Sigmoid colon (tissue), 7 donors: ENCODE data around the gene PADI6. TPM values are rescaled to one million over a fixed set of nuclear protein-coding genes. Genes with fewer than 3 reads are reported as not detected.

Source experiments
- DNase-seq: peaks from one replicate; pipeline ENCODE4 v3.0.0-alpha.2; 2019
- H3K27ac ChIP-seq, 4 donors: fragments of 200-600 bp; sonication (generic); one replicate each; pipeline ENCODE4 v1.5.1; 2016 to 2019; ENCODE audit warnings: mild to moderate bottlenecking in 1 of 4
- H3K27me3 ChIP-seq, 3 donors: fragments of 200-600 bp; sonication (generic); one replicate each; pipeline ENCODE4 v1.5.1; 2019; ENCODE audit warnings: mild to moderate bottlenecking in 1 of 3
- H3K36me3 ChIP-seq, 4 donors: fragments of 200-600 bp; sonication (generic); one replicate each; pipeline ENCODE4 v1.5.1; 2016 to 2019
- H3K4me1 ChIP-seq, 4 donors: fragments of 200-600 bp; sonication (generic); one replicate each; pipeline ENCODE4 v1.5.1; 2017 to 2019
- H3K4me3 ChIP-seq, 4 donors: fragments of 200-600 bp; sonication (generic); one replicate each; pipeline ENCODE4 v1.5.1; 2017 to 2019; ENCODE audit warnings: mild to moderate bottlenecking in 2 of 4, moderate library complexity in 1 of 4
- H3K9me3 ChIP-seq, 4 donors: fragments of 200-600 bp in 3 of 4; sonication (generic) in 3 of 4; one replicate each; pipeline versions ENCODE4 v1.5.1 to v1.6.1; 2013 to 2019
- EP300 ChIP-seq, 4 donors: sonication (generic); formaldehyde crosslinking; IDR thresholded peaks; one replicate each; pipeline ENCODE4 v1.6.1; 2017; ENCODE audit warnings: antibody characterized with exemption in 4 of 4
- POLR2A ChIP-seq, 2 donors: fragments of 450-650 bp; IDR thresholded peaks; one replicate each; pipeline ENCODE4 v1.6.1; 2016; ENCODE audit warnings: antibody characterized with exemption in 2 of 2, mild to moderate bottlenecking in 2 of 2, moderate library complexity in 2 of 2
- POLR2AphosphoS5 ChIP-seq, 4 donors: sonication (generic); formaldehyde crosslinking; IDR thresholded peaks; one replicate each; pipeline ENCODE4 v1.6.1; 2017; ENCODE audit warnings: antibody characterized with exemption in 4 of 4
- WGBS, 2 donors: extraction: QIAGEN DNeasy Blood & Tissue Kit; methylation state at CpG; one replicate each; pipeline ENCODE4 v1.1.7; 2013; 5-methylcytosine and 5-hydroxymethylcytosine counted together
- intact Hi-C: fragments of 100-400 bp; cut with DNase I; formaldehyde crosslinking; loops from one replicate; pipeline ENCODE4 v1.15.1; 2023
- polyA plus RNA-seq, 3 donors: library from polyadenylated mRNA; stranded (reverse); fragments of 200-250 nt; gene quantifications; one replicate each; pipeline ENCODE4 v1.2.3, GENCODE V29; 2013
- total RNA-seq, 4 donors: library from RNA; depleted of rRNA; stranded (reverse); fragments of >200 nt; gene quantifications; one replicate each; pipeline ENCODE4 v1.1.0, GENCODE V29; 2016
- TF ChIP-seq, protein P1 (sequence below), 4 experiments: fragments of 450-650 bp in 3 of 4; fragments of 200-600 bp in 1 of 4; IDR thresholded peaks; one replicate each; pipeline ENCODE4 v1.5.1; 2016 to 2019; ENCODE audit warnings: antibody characterized with exemption in 4 of 4, mild to moderate bottlenecking in 3 of 4, moderate library complexity in 2 of 4
- donor health status: healthy with polysubstance abuse.
- donor health status: Bipolar disorder and iron deficiency.
- donor health status: healthy.

PADI6 gene
- total and polyA plus RNA-seq, 7 donors = not detected

DNA sequence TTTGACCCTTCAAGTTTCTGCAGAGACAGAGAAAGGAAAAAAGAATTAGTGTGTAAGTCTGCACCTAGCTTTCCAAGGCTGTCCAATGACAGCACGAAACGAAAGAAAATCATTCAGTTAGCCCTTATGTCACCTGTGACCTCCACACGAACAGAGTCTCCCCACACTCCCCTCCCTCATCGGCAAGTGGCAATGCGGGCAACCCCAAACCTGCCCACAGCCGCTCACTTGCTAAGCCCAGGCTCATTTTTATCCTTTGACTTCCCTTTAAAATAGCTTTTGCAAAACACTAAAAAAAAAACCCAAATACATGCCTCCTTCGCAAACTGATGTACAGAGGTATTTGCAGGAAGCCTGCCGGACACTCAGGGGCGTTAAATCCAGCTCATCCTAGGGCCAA lies 57.2 kb downstream of the PADI6 start:
- Histone ChIP-seq H3K27ac (no peak overlapping the region), H3K4me1 (peaks cover 0 to 16% (median 12%) of the 10 kb centered on the region in 4 donors), H3K4me3 (no peak overlapping the region), H3K27me3 (no peaks in the 10 kb centered on the region), H3K36me3 (peaks cover 14 to 57% (median 23%) of the 10 kb centered on the region in 4 donors), H3K9me3 (no peaks in the 10 kb centered on the region)
- intact Hi-C loops = no loop called here
- TF ChIP-seq, protein P1, sequence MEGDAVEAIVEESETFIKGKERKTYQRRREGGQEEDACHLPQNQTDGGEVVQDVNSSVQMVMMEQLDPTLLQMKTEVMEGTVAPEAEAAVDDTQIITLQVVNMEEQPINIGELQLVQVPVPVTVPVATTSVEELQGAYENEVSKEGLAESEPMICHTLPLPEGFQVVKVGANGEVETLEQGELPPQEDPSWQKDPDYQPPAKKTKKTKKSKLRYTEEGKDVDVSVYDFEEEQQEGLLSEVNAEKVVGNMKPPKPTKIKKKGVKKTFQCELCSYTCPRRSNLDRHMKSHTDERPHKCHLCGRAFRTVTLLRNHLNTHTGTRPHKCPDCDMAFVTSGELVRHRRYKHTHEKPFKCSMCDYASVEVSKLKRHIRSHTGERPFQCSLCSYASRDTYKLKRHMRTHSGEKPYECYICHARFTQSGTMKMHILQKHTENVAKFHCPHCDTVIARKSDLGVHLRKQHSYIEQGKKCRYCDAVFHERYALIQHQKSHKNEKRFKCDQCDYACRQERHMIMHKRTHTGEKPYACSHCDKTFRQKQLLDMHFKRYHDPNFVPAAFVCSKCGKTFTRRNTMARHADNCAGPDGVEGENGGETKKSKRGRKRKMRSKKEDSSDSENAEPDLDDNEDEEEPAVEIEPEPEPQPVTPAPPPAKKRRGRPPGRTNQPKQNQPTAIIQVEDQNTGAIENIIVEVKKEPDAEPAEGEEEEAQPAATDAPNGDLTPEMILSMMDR (IDR thresholded peaks at IDR 0.05) = no peak
- TF ChIP-seq POLR2A (IDR thresholded peaks at IDR 0.05) (no peak), POLR2AphosphoS5 (IDR thresholded peaks at IDR 0.05) (no peak), EP300 (IDR thresholded peaks at IDR 0.05) (no peak)
- DNase-seq = no peak
- 58 to 86% methylated on average over 9 of the region's 9 CpGs for WGBS, 2 donors

DNA sequence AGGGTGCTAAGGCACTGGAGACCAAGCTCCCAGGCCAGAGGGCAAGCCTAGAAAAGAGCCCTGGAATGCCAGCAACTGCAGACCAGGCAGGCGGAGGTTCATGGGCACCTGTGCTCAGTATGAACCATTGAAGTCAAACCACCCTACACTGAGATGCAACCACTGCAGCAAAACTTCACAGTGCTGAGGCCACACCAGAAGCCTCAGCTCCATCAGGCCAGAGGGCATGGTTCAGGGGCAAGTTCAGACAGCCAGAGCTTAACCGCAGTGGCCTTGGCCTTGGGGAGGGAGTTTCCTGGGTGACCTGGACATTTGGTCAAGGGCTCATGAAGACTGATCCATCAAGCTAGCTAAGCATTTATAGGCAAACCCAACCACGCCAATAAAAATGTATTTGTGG lies 60.4 kb downstream of the PADI6 start:
- H3K4me1 ChIP-seq = peaks cover 0 to 28% (median 16%) of the 10 kb centered on the region in 4 donors
- no peak overlapping the region for H3K27ac ChIP-seq
- intact Hi-C loops = no loop called here
- H3K36me3 ChIP-seq = peaks cover 13 to 36% (median 15%) of the 10 kb centered on the region in 4 donors
- no peak overlapping the region for H3K4me3 ChIP-seq
- WGBS, 2 donors = 95 to 96% methylated on average over 3 of the region's 3 CpGs
- no peaks in the 10 kb centered on the region for H3K9me3 ChIP-seq
- TF ChIP-seq POLR2AphosphoS5 (IDR thresholded peaks at IDR 0.05) (no peak), EP300 (IDR thresholded peaks at IDR 0.05) (no peak), POLR2A (IDR thresholded peaks at IDR 0.05) (no peak)
- TF ChIP-seq, protein P1 (IDR thresholded peaks at IDR 0.05) = no peak
- DNase-seq = no peak
- H3K27me3 ChIP-seq = no peaks in the 10 kb centered on the region

DNA sequence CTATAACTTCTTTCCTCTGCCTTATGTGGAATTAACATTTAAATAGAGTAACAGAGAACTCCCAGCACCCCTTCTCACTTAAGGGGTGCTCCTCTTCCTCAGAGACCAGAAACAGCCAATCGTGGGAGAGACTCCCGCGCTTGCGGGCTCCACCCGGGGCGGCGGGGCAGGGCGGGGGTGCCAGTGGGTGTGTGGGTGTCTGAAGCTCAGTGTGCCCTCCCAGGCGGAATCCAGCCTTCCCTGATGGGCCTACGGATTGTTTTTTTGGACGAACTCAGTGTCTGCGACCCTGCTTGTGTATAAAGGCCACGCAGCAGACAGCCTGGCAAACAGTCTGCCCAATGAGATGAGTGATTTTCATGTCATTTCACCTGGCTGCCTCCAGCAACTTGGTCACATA lies 61.3 kb downstream of the PADI6 start:
- intact Hi-C loops = no loop called here
- H3K9me3 ChIP-seq = no peaks in the 10 kb centered on the region
- 81 to 91% methylated on average over 13 of the region's 13 CpGs for WGBS, 2 donors
- H3K27ac ChIP-seq = no peak overlapping the region
- peaks cover 4 to 27% (median 7%) of the 10 kb centered on the region in 4 donors for H3K36me3 ChIP-seq
- H3K27me3 ChIP-seq = no peaks in the 10 kb centered on the region
- TF ChIP-seq, protein P1 (IDR thresholded peaks at IDR 0.05) = no peak
- no peak for TF ChIP-seq EP300 (IDR thresholded peaks at IDR 0.05)
- no peak for TF ChIP-seq POLR2A (IDR thresholded peaks at IDR 0.05)
- no peak for TF ChIP-seq POLR2AphosphoS5 (IDR thresholded peaks at IDR 0.05)
- H3K4me1 ChIP-seq = peaks cover 0 to 28% (median 16%) of the 10 kb centered on the region in 4 donors
- no peak overlapping the region for H3K4me3 ChIP-seq
- no peak for DNase-seq

DNA sequence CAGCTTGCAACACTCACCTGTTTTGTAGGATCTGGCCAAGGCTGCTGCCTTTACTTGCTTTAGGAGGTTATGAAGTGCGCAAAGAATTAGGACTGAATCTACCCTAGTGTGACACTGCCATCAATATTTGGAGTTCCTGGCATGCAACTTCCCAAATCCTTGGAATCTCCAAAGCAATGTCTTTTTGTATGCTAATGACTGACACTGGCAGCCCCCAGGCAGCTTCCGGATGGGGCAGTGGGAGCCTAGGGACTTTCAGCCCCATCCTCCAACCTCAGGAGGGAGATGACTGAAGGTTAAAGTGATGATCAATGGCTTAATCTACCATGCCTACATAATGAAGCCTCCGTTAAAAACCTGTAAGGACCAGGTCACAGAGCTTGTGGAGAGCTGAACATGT lies 62.0 kb downstream of the PADI6 start:
- no peak for DNase-seq
- H3K4me1 ChIP-seq = peaks cover 0 to 28% (median 18%) of the 10 kb centered on the region in 4 donors
- WGBS, 2 donors = 86 to 88% methylated on average over 3 of the region's 3 CpGs
- intact Hi-C loops = no loop called here
- no peaks in the 10 kb centered on the region for H3K9me3 ChIP-seq
- TF ChIP-seq EP300 (IDR thresholded peaks at IDR 0.05) (no peak), POLR2AphosphoS5 (IDR thresholded peaks at IDR 0.05) (no peak), POLR2A (IDR thresholded peaks at IDR 0.05) (no peak)
- TF ChIP-seq, protein P1 (IDR thresholded peaks at IDR 0.05) = no peak
- H3K27me3 ChIP-seq = no peaks in the 10 kb centered on the region
- no peak overlapping the region for H3K27ac ChIP-seq
- H3K4me3 ChIP-seq = no peak overlapping the region
- H3K36me3 ChIP-seq = peaks cover 0 to 20% (median 1%) of the 10 kb centered on the region in 4 donors

DNA sequence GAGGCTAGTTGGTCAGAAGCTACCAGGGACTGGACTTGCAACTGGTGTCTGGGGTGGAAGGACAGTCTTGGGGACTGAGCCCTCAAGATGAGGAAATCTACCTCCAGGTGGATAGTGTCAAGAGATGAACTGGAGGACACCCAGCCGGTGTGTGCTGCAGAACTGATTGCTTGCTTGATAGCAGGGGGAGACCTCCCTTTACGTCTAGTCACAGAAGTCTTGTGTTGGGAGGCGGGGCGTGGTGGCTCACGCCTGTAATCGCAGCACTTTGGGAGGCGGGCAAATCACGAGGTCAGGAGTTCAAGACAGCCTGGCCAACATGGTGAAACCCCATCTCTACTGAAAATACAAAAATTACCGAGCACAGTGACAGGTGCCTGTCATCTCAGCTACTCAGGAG lies 62.6 kb downstream of the PADI6 start:
- no peak for DNase-seq
- Histone ChIP-seq H3K27ac (no peak overlapping the region), H3K4me3 (no peak overlapping the region), H3K4me1 (peaks cover 0 to 28% (median 18%) of the 10 kb centered on the region in 4 donors), H3K36me3 (peaks cover 0 to 17% (median 1%) of the 10 kb centered on the region in 4 donors), H3K27me3 (no peaks in the 10 kb centered on the region), H3K9me3 (no peaks in the 10 kb centered on the region)
- intact Hi-C loops = no loop called here
- WGBS, 2 donors = 62 to 75% methylated on average over 9 of the region's 9 CpGs
- TF ChIP-seq, protein P1 (IDR thresholded peaks at IDR 0.05) = no peak
- no peak for TF ChIP-seq POLR2A (IDR thresholded peaks at IDR 0.05)
- TF ChIP-seq EP300 (IDR thresholded peaks at IDR 0.05) = no peak
- no peak for TF ChIP-seq POLR2AphosphoS5 (IDR thresholded peaks at IDR 0.05)
